GM21619 (cell line): ENCODE results near the gene SMAD6.

Experiments
- ATAC-seq: cut with Tn5 transposase; IDR thresholded peaks from one replicate; pipeline ENCODE4 v1.9.1; 2021; ENCODE audit not compliant: unreplicated experiment

SMAD6 gene

GRCh38 chr15:66719471-66719870 lies 17.4 kb downstream of the SMAD6 start:
- no peak for ATAC-seq

- no peak for ATAC-seq
Observed at GRCh38 chr15:66720206-66721010, 18.4 kb downstream of the SMAD6 start.

GRCh38 chr15:66721020-66721419 lies 19.0 kb downstream of the SMAD6 start:
- ATAC-seq, result no peak

- no peak for ATAC-seq
Observed at GRCh38 chr15:66721501-66721937, 19.5 kb downstream of the SMAD6 start.

- ATAC-seq, result no peak
Observed at GRCh38 chr15:66721954-66722353, 19.9 kb downstream of the SMAD6 start.

- no peak for ATAC-seq
Observed at GRCh38 chr15:66722757-66723540, 20.9 kb downstream of the SMAD6 start.

- ATAC-seq, result no peak
Observed at GRCh38 chr15:66723826-66724731, 22.0 kb downstream of the SMAD6 start.

GRCh38 chr15:66724732-66725463 lies 22.9 kb downstream of the SMAD6 start:
- no peak for ATAC-seq

- ATAC-seq, result no peak
Observed at GRCh38 chr15:66725464-66725785, 23.4 kb downstream of the SMAD6 start.

- no peak for ATAC-seq
Observed at GRCh38 chr15:66726386-66726785, 24.4 kb downstream of the SMAD6 start.

- no peak for ATAC-seq
Observed at GRCh38 chr15:66729331-66729951, 27.4 kb downstream of the SMAD6 start.

GRCh38 chr15:66730168-66731021 lies 28.4 kb downstream of the SMAD6 start:
- no peak for ATAC-seq

- no peak for ATAC-seq
Observed at GRCh38 chr15:66733976-66734375, 31.9 kb downstream of the SMAD6 start.

- ATAC-seq, result no peak
Observed at GRCh38 chr15:66734961-66735908, 33.2 kb downstream of the SMAD6 start.

GRCh38 chr15:66735909-66736305 lies 33.9 kb downstream of the SMAD6 start:
- no peak for ATAC-seq

GRCh38 chr15:66737243-66738010 lies 35.4 kb downstream of the SMAD6 start:
- ATAC-seq, result no peak

- no peak for ATAC-seq
Observed at GRCh38 chr15:66738116-66738515, 36.1 kb downstream of the SMAD6 start.
